ENCODE measurements around the gene GMDS.

Gene GMDS

GRCh38 chr6:1838604-1839213 lies 406.7 kb downstream of the GMDS start:
- peak; percentile 89 for ATAC-seq
- TF ChIP-seq TOX (CRISPR knock-in tag; IDR thresholded peaks at IDR 0.05; ENCODE audit: borderline replicate concordance) (no peak), CSDC2 (CRISPR knock-in tag; IDR thresholded peaks at IDR 0.05) (no peak), SNAI2 (CRISPR knock-in tag; IDR thresholded peaks at IDR 0.05) (no peak), ZFP3 (CRISPR knock-in tag; IDR thresholded peaks at IDR 0.05) (no peak), ZC3H10 (CRISPR knock-in tag; IDR thresholded peaks at IDR 0.05) (no peak), ISL1 (CRISPR knock-in tag; IDR thresholded peaks at IDR 0.05) (peak; percentile 52), ZNF565 (CRISPR knock-in tag; conservative IDR thresholded peaks at IDR 0.05; ENCODE audit: low read depth) (no peak), ESRRG (CRISPR knock-in tag; IDR thresholded peaks at IDR 0.05) (no peak)

- ATAC-seq: peak; percentile 57
- TF ChIP-seq SNAI2 (CRISPR knock-in tag; IDR thresholded peaks at IDR 0.05) (no peak), CSRNP3 (CRISPR knock-in tag; IDR thresholded peaks at IDR 0.05) (no peak), TSHZ2 (CRISPR knock-in tag; IDR thresholded peaks at IDR 0.05) (no peak), PATZ1 (CRISPR knock-in tag; IDR thresholded peaks at IDR 0.05; ENCODE audit: borderline replicate concordance) (no peak), ZFP30 (CRISPR knock-in tag; IDR thresholded peaks at IDR 0.05) (no peak), TOX (CRISPR knock-in tag; IDR thresholded peaks at IDR 0.05; ENCODE audit: borderline replicate concordance) (no peak), ZC3H10 (CRISPR knock-in tag; IDR thresholded peaks at IDR 0.05) (no peak), RARB (CRISPR knock-in tag; IDR thresholded peaks at IDR 0.05) (no peak), ZNF8 (CRISPR knock-in tag; IDR thresholded peaks at IDR 0.05) (no peak), ZNF565 (CRISPR knock-in tag; conservative IDR thresholded peaks at IDR 0.05; ENCODE audit: low read depth) (no peak), TCF4 (CRISPR knock-in tag; IDR thresholded peaks at IDR 0.05; ENCODE audit: borderline replicate concordance) (no peak), CSDC2 (CRISPR knock-in tag; IDR thresholded peaks at IDR 0.05) (no peak), ZFP3 (CRISPR knock-in tag; IDR thresholded peaks at IDR 0.05) (no peak), CREB5 (CRISPR knock-in tag; IDR thresholded peaks at IDR 0.05; ENCODE audit: low read depth) (no peak), ZNF70 (CRISPR knock-in tag; IDR thresholded peaks at IDR 0.05) (no peak), ARNTL (CRISPR knock-in tag; IDR thresholded peaks at IDR 0.05; ENCODE audit: borderline replicate concordance, low read depth) (no peak), POU6F1 (CRISPR knock-in tag; IDR thresholded peaks at IDR 0.05; ENCODE audit: borderline replicate concordance, low read depth) (no peak), GLIS3 (CRISPR knock-in tag; IDR thresholded peaks at IDR 0.05) (no peak)
Observed at GRCh38 chr6:1837826-1838225, 407.6 kb downstream of the GMDS start.

GRCh38 chr6:1836690-1837089 lies 408.7 kb downstream of the GMDS start:
- ATAC-seq: no peak
- no peak for TF ChIP-seq CSDC2 (CRISPR knock-in tag; IDR thresholded peaks at IDR 0.05)
- TF ChIP-seq TSHZ2 (CRISPR knock-in tag; IDR thresholded peaks at IDR 0.05): peak; percentile 64; the same call in 1 of the 2 replicates
- peak; percentile 90 for TF ChIP-seq TCF4 (CRISPR knock-in tag; IDR thresholded peaks at IDR 0.05; ENCODE audit: borderline replicate concordance)

All from SK-N-SH treated with all-trans-retinoic acid at 6 μM for 48 hours (cell line).